NCI-H1105 (cell line): ENCODE measurements around the gene FYB2.

Experiments used
- DNase-seq: peaks from one replicate; lab custom pipeline; 2025; lab: John Stamatoyannopoulos, UW

Gene FYB2

GRCh38 chr1:56834137-56834900 is 15.1 kb upstream of the FYB2 start:
- no peak for DNase-seq

- DNase-seq: no peak
Measured at GRCh38 chr1:56833088-56833487, 13.9 kb upstream of the FYB2 start.

- peak; percentile 50 for DNase-seq
Measured at GRCh38 chr1:56831871-56832693, 12.9 kb upstream of the FYB2 start.

- no peak for DNase-seq
Measured at GRCh38 chr1:56830052-56830451, 10.8 kb upstream of the FYB2 start.

GRCh38 chr1:56827711-56828110 is 8.5 kb upstream of the FYB2 start:
- DNase-seq: no peak

GRCh38 chr1:56825436-56825835 is 6.2 kb upstream of the FYB2 start:
- no peak for DNase-seq

- DNase-seq: no peak
Measured at GRCh38 chr1:56824938-56825337, 5.7 kb upstream of the FYB2 start.

- no peak for DNase-seq
Measured at GRCh38 chr1:56824271-56824670, 5.1 kb upstream of the FYB2 start.

GRCh38 chr1:56821462-56821797 is 2.2 kb upstream of the FYB2 start:
- no peak for DNase-seq

GRCh38 chr1:56820755-56821461 is 1.7 kb upstream of the FYB2 start:
- DNase-seq: peak; percentile 61

GRCh38 chr1:56817716-56818463 is 1.3 kb downstream of the FYB2 start:
- no peak for DNase-seq

GRCh38 chr1:56816909-56817308 is 2.3 kb downstream of the FYB2 start:
- no peak for DNase-seq

- no peak for DNase-seq
Measured at GRCh38 chr1:56816264-56816663, 2.9 kb downstream of the FYB2 start.

GRCh38 chr1:56814205-56814604 is 5.0 kb downstream of the FYB2 start:
- no peak for DNase-seq

GRCh38 chr1:56811331-56811730 is 7.9 kb downstream of the FYB2 start:
- no peak for DNase-seq

GRCh38 chr1:56808410-56808809 is 10.8 kb downstream of the FYB2 start:
- DNase-seq: no peak

- DNase-seq: no peak
Measured at GRCh38 chr1:56806804-56807203, 12.4 kb downstream of the FYB2 start.

- DNase-seq: no peak
Measured at GRCh38 chr1:56803561-56804156, 15.5 kb downstream of the FYB2 start.

- DNase-seq: no peak
Measured at GRCh38 chr1:56799605-56800400, 19.4 kb downstream of the FYB2 start.

- no peak for DNase-seq
Measured at GRCh38 chr1:56798053-56798471, 21.1 kb downstream of the FYB2 start.
